Epithelial cell of proximal tubule (primary cell): ENCODE measurements around the gene GJA8. TPM values are rescaled to one million over a fixed set of nuclear protein-coding genes. Genes with fewer than 3 reads are reported as not detected.
"Not testable (repeated sequence)": the region's sequence is repeated elsewhere in the genome, so short reads cannot be mapped to it uniquely, and the experiment has no call there.

Source experiments
- DNase-seq: peaks from one replicate; pipeline ENCODE4 v3.0.0-alpha.2; 2011; ENCODE audit warnings: low read depth
- H3K4me3 ChIP-seq: 2 replicates; pipeline ENCODE4 v1.5.1; 2011; ENCODE audit warnings: low read depth, mild to moderate bottlenecking, low read length
- CTCF ChIP-seq: conservative IDR thresholded peaks from 2 replicates; pipeline ENCODE4 v1.5.1; 2012; ENCODE audit warnings: low read depth, mild to moderate bottlenecking, low read length
- total RNA-seq: library from RNA; depleted of rRNA; stranded (reverse); fragments of >200 nt; gene quantifications from 2 replicates; pipeline ENCODE4 v1.2.3, GENCODE V29; 2015

The GJA8 gene
- total RNA-seq, 1 donor from 2014 or later, result not detected

- no peak for TF ChIP-seq CTCF
- no peak for DNase-seq
- no peak overlapping the region for H3K4me3 ChIP-seq
These were observed 4.8 kb upstream of the GJA8 start for GRCh38 chr1:147897789-147898188.

GRCh38 chr1:147904726-147905125 is 2.1 kb downstream of the GJA8 start:
- no peak overlapping the region for H3K4me3 ChIP-seq
- no peak for DNase-seq

GRCh38 chr1:147907786-147908509 is 5.4 kb downstream of the GJA8 start:
- no peak overlapping the region for H3K4me3 ChIP-seq
- TF ChIP-seq CTCF, result no peak
- no peak for DNase-seq

More at GRCh38 chr1:147904726-147905125, 2.1 kb downstream of the GJA8 start:
- no peak for TF ChIP-seq CTCF

GRCh38 chr1:147912553-147912952 is 10.0 kb downstream of the GJA8 start:
- H3K4me3 ChIP-seq, result no peak overlapping the region
- no peak for DNase-seq
- no peak for TF ChIP-seq CTCF

GRCh38 chr1:147913362-147913942 is 10.9 kb downstream of the GJA8 start:
- no peak overlapping the region for H3K4me3 ChIP-seq
- TF ChIP-seq CTCF, result no peak
- no peak for DNase-seq

- no peak overlapping the region for H3K4me3 ChIP-seq
- no peak for DNase-seq
- TF ChIP-seq CTCF, result no peak
These were observed 17.3 kb downstream of the GJA8 start for GRCh38 chr1:147919896-147920295.

GRCh38 chr1:147924813-147925212 is 22.2 kb downstream of the GJA8 start:
- no peak for TF ChIP-seq CTCF
- no peak for DNase-seq
- H3K4me3 ChIP-seq, result no peak overlapping the region

GRCh38 chr1:147927215-147927614 is 24.6 kb downstream of the GJA8 start:
- H3K4me3 ChIP-seq, DNase-seq: not testable (repeated sequence)

- not testable (repeated sequence) for DNase-seq, H3K4me3 ChIP-seq
These were observed 25.1 kb downstream of the GJA8 start for GRCh38 chr1:147927689-147928088.
